Measurements from ENCODE around the gene COL6A3.

COL6A3 gene

GRCh38 chr2:237441605-237442274 is 27.8 kb upstream of the COL6A3 start:
- in situ Hi-C loops (cut with MboI; ENCODE audit: low sequenced_read_pairs), result no loop called here

GRCh38 chr2:237440819-237441281 is 26.9 kb upstream of the COL6A3 start:
- in situ Hi-C loops (cut with MboI; ENCODE audit: low sequenced_read_pairs), result no loop called here

GRCh38 chr2:237438080-237438940 is 24.3 kb upstream of the COL6A3 start:
- in situ Hi-C loops (cut with MboI; ENCODE audit: low sequenced_read_pairs), result no loop called here

GRCh38 chr2:237437566-237437965 is 23.6 kb upstream of the COL6A3 start:
- in situ Hi-C loops (cut with MboI; ENCODE audit: low sequenced_read_pairs), result no loop called here

GRCh38 chr2:237435844-237436587 is 22.1 kb upstream of the COL6A3 start:
- in situ Hi-C loops (cut with MboI; ENCODE audit: low sequenced_read_pairs), result no loop called here

- in situ Hi-C loops (cut with MboI; ENCODE audit: low sequenced_read_pairs), result no loop called here
These were observed 20.9 kb upstream of the COL6A3 start for GRCh38 chr2:237434866-237435311.

GRCh38 chr2:237433920-237434676 is 20.1 kb upstream of the COL6A3 start:
- in situ Hi-C loops (cut with MboI; ENCODE audit: low sequenced_read_pairs), result no loop called here

- in situ Hi-C loops (cut with MboI; ENCODE audit: low sequenced_read_pairs), result no loop called here
These were observed 18.6 kb upstream of the COL6A3 start for GRCh38 chr2:237432484-237433092.

GRCh38 chr2:237431837-237432236 is 17.9 kb upstream of the COL6A3 start:
- in situ Hi-C loops (cut with MboI; ENCODE audit: low sequenced_read_pairs), result no loop called here

- in situ Hi-C loops (cut with MboI; ENCODE audit: low sequenced_read_pairs), result no loop called here
These were observed 17.4 kb upstream of the COL6A3 start for GRCh38 chr2:237431372-237431771.

GRCh38 chr2:237430861-237431260 is 16.9 kb upstream of the COL6A3 start:
- in situ Hi-C loops (cut with MboI; ENCODE audit: low sequenced_read_pairs), result no loop called here

- in situ Hi-C loops (cut with MboI; ENCODE audit: low sequenced_read_pairs), result no loop called here
These were observed 15.8 kb upstream of the COL6A3 start for GRCh38 chr2:237429753-237430152.

- in situ Hi-C loops (cut with MboI; ENCODE audit: low sequenced_read_pairs), result no loop called here
These were observed 14.0 kb upstream of the COL6A3 start for GRCh38 chr2:237427769-237428506.

GRCh38 chr2:237426517-237426916 is 12.6 kb upstream of the COL6A3 start:
- in situ Hi-C loops (cut with MboI; ENCODE audit: low sequenced_read_pairs), result no loop called here

- in situ Hi-C loops (cut with MboI; ENCODE audit: low sequenced_read_pairs), result no loop called here
These were observed 11.4 kb upstream of the COL6A3 start for GRCh38 chr2:237425320-237425719.

- in situ Hi-C loops (cut with MboI; ENCODE audit: low sequenced_read_pairs), result no loop called here
These were observed 10.6 kb upstream of the COL6A3 start for GRCh38 chr2:237424544-237424943.

GRCh38 chr2:237423891-237424290 is 9.9 kb upstream of the COL6A3 start:
- in situ Hi-C loops (cut with MboI; ENCODE audit: low sequenced_read_pairs), result no loop called here

GRCh38 chr2:237422309-237422708 is 8.3 kb upstream of the COL6A3 start:
- in situ Hi-C loops (cut with MboI; ENCODE audit: low sequenced_read_pairs), result no loop called here

- in situ Hi-C loops (cut with MboI; ENCODE audit: low sequenced_read_pairs), result no loop called here
These were observed 7.7 kb upstream of the COL6A3 start for GRCh38 chr2:237421542-237422116.

Measured in hTERT RPE-1 (cell line).